Neural progenitor cell (in vitro differentiated cells): ENCODE data around the gene CXCR3. TPM values are rescaled to one million over a fixed set of nuclear protein-coding genes. Genes with fewer than 3 reads are reported as not detected.

Experiments
- DNase-seq: peaks from one replicate; pipeline ENCODE4 v3.0.0-alpha.2; 2016; ENCODE audit warnings: low spot score
- H2AFZ ChIP-seq: fragments of 200-600 bp; sonication (generic); replicated peaks from 2 replicates; pipeline ENCODE4 v1.6.1; 2016; ENCODE audit warnings: antibody characterized with exemption
- H3F3A ChIP-seq: fragments of 200-600 bp; sonication (generic); 2 replicates; pipeline ENCODE4 v1.6.1; 2016; ENCODE audit warnings: antibody characterized with exemption, low read depth
- H3K27ac ChIP-seq: fragments of 200-600 bp; sonication (generic); 2 replicates; pipeline ENCODE4 v1.5.1; 2016; ENCODE audit warnings: mild to moderate bottlenecking
- H3K27me3 ChIP-seq: fragments of 200-600 bp; sonication (generic); 2 replicates; pipeline ENCODE4 v1.6.1; 2016; ENCODE audit warnings: mild to moderate bottlenecking, moderate library complexity
- H3K36me3 ChIP-seq: fragments of 200-600 bp; sonication (generic); 2 replicates; pipeline ENCODE4 v1.5.1; 2016
- H3K4me1 ChIP-seq: fragments of 200-600 bp; sonication (generic); 2 replicates; pipeline ENCODE4 v1.6.1; 2016; ENCODE audit warnings: mixed run types
- H3K4me2 ChIP-seq: fragments of 200-600 bp; sonication (generic); 2 replicates; pipeline ENCODE4 v1.6.1; 2016
- H3K4me3 ChIP-seq: fragments of 200-600 bp; sonication (generic); 2 replicates; pipeline ENCODE4 v1.5.1; 2016
- H3K79me2 ChIP-seq: fragments of 200-600 bp; sonication (generic); 2 replicates; pipeline ENCODE4 v1.6.1; 2016; ENCODE audit warnings: low read depth
- H3K9ac ChIP-seq: fragments of 200-600 bp; sonication (generic); 2 replicates; pipeline ENCODE4 v1.6.1; 2016
- H3K9me3 ChIP-seq: fragments of 200-600 bp; sonication (generic); 2 replicates; pipeline ENCODE4 v1.5.1; 2016; ENCODE audit warnings: low read depth
- H4K20me1 ChIP-seq: fragments of 200-600 bp; sonication (generic); 2 replicates; pipeline ENCODE4 v1.6.1; 2016; ENCODE audit warnings: low read depth
- H3K27ac Mint-ChIP-seq: 3 replicates; pipeline ENCODE4 v1.8.0; 2021; ENCODE audit warnings: mixed read lengths
- H3K27me3 Mint-ChIP-seq: 2 replicates; pipeline ENCODE4 v1.8.0; 2022; ENCODE audit warnings: low read depth, mild to moderate bottlenecking, inconsistent platforms, moderate library complexity, mixed read lengths; ENCODE audit not compliant: insufficient read depth
- H3K36me3 Mint-ChIP-seq: 3 replicates; pipeline ENCODE4 v1.8.0; 2021; ENCODE audit warnings: mixed read lengths
- H3K4me1 Mint-ChIP-seq: 3 replicates; pipeline ENCODE4 v1.8.0; 2021; ENCODE audit warnings: mixed read lengths
- H3K4me3 Mint-ChIP-seq: 3 replicates; pipeline ENCODE4 v1.8.0; 2021; ENCODE audit warnings: mild to moderate bottlenecking, moderate library complexity, mixed read lengths
- H3K9me3 Mint-ChIP-seq: 3 replicates; pipeline ENCODE4 v1.8.0; 2020; ENCODE audit warnings: mixed read lengths
- CTCF ChIP-seq: fragments of 200-600 bp; sonication (generic); IDR thresholded peaks from 2 replicates; pipeline ENCODE4 v1.5.1; 2017; ENCODE audit warnings: antibody characterized with exemption, mild to moderate bottlenecking
- EZH2 ChIP-seq: fragments of 200-600 bp; sonication (generic); IDR thresholded peaks from 2 replicates; pipeline ENCODE4 v1.6.1; 2017; ENCODE audit warnings: antibody characterized with exemption, mild to moderate bottlenecking, moderate library complexity
- EZH2phosphoT487 ChIP-seq: fragments of 200-600 bp; sonication (generic); IDR thresholded peaks from 2 replicates; pipeline ENCODE4 v1.6.1; 2017; ENCODE audit warnings: antibody characterized with exemption
- total RNA-seq: library from RNA; depleted of rRNA; stranded (reverse); fragments of >200 nt; gene quantifications from 2 replicates; pipeline ENCODE4 v1.2.3, GENCODE V29; 2015; ENCODE audit warnings: low replicate concordance

Gene CXCR3
- total RNA-seq, 1 donor from 2014 or later, result not detected

- H3K79me2 ChIP-seq, result no peaks in the 10 kb centered on the region
- H3K27ac ChIP-seq, result no peak overlapping the region
- peaks cover 12% of the 10 kb centered on the region for H3K36me3 Mint-ChIP-seq
- no peaks in the 10 kb centered on the region for H3K4me1 Mint-ChIP-seq
- H3K4me3 ChIP-seq, result no peak overlapping the region
- no peak overlapping the region for H2AFZ ChIP-seq
- TF ChIP-seq EZH2phosphoT487, result no peak
- no peak for TF ChIP-seq EZH2
- TF ChIP-seq CTCF, result no peak
- no peaks in the 10 kb centered on the region for H3K4me1 ChIP-seq
- H3K9ac ChIP-seq, result no peak overlapping the region
- H3F3A ChIP-seq, result no peaks in the 10 kb centered on the region
- H4K20me1 ChIP-seq, result no peaks in the 10 kb centered on the region
- no peaks in the 10 kb centered on the region for H3K27me3 Mint-ChIP-seq
- H3K36me3 ChIP-seq, result no peaks in the 10 kb centered on the region
- peaks cover 4% of the 10 kb centered on the region for H3K9me3 Mint-ChIP-seq
- DNase-seq, result no peak
- no peaks in the 10 kb centered on the region for H3K9me3 ChIP-seq
- no peak overlapping the region for H3K27ac Mint-ChIP-seq
- H3K27me3 ChIP-seq, result no peaks in the 10 kb centered on the region
- no peak overlapping the region for H3K4me2 ChIP-seq
- H3K4me3 Mint-ChIP-seq, result no peak overlapping the region
These were observed 9.1 kb downstream of the CXCR3 start for GRCh38 chrX:71609095-71609750.

GRCh38 chrX:71607488-71607887 is 10.8 kb downstream of the CXCR3 start:
- Mint-ChIP-seq H3K27me3 (no peaks in the 10 kb centered on the region), H3K4me1 (no peaks in the 10 kb centered on the region), H3K36me3 (peaks cover 23% of the 10 kb centered on the region), H3K4me3 (no peak overlapping the region), H3K27ac (no peak overlapping the region), H3K9me3 (peaks cover 9% of the 10 kb centered on the region)
- no peak for DNase-seq
- Histone ChIP-seq H2AFZ (no peak overlapping the region), H3K36me3 (no peaks in the 10 kb centered on the region), H3K79me2 (no peaks in the 10 kb centered on the region), H3K4me1 (no peaks in the 10 kb centered on the region), H3K27ac (no peak overlapping the region), H3K9ac (no peak overlapping the region), H3K4me3 (no peak overlapping the region), H3F3A (no peaks in the 10 kb centered on the region), H3K9me3 (peaks cover 4% of the 10 kb centered on the region), H4K20me1 (no peaks in the 10 kb centered on the region), H3K27me3 (no peaks in the 10 kb centered on the region), H3K4me2 (no peak overlapping the region)
- no peak for TF ChIP-seq EZH2
- no peak for TF ChIP-seq CTCF
- TF ChIP-seq EZH2phosphoT487, result no peak

GRCh38 chrX:71606536-71607216 is 11.6 kb downstream of the CXCR3 start:
- Histone ChIP-seq H3K4me3 (no peak overlapping the region), H3K79me2 (no peaks in the 10 kb centered on the region), H3K27ac (no peak overlapping the region), H3K27me3 (no peaks in the 10 kb centered on the region), H3K9ac (no peak overlapping the region), H2AFZ (no peak overlapping the region), H3F3A (no peaks in the 10 kb centered on the region), H3K36me3 (no peaks in the 10 kb centered on the region), H3K4me2 (no peak overlapping the region), H4K20me1 (no peaks in the 10 kb centered on the region), H3K9me3 (peaks cover 4% of the 10 kb centered on the region), H3K4me1 (no peaks in the 10 kb centered on the region)
- Mint-ChIP-seq H3K4me3 (no peak overlapping the region), H3K27me3 (no peaks in the 10 kb centered on the region), H3K4me1 (no peaks in the 10 kb centered on the region), H3K36me3 (peaks cover 29% of the 10 kb centered on the region), H3K27ac (no peak overlapping the region), H3K9me3 (peaks cover 12% of the 10 kb centered on the region)
- no peak for DNase-seq
- no peak for TF ChIP-seq CTCF
- no peak for TF ChIP-seq EZH2phosphoT487
- TF ChIP-seq EZH2, result no peak
